Prostate gland (tissue), 2 donors: Measurements from ENCODE around the gene BTF3.

Experiments
- POLR2AphosphoS5 ChIP-seq: sonication (generic); formaldehyde crosslinking; IDR thresholded peaks from one replicate; pipeline ENCODE4 v1.6.1; 2017; ENCODE audit warnings: antibody characterized with exemption
- TF ChIP-seq, protein P1 (sequence below), 4 experiments: fragments of 200-600 bp in 2 of 4; fragments of 450-650 bp in 2 of 4; sonication (generic) in 2 of 4; IDR thresholded peaks; 1 replicate in 3 of 4; 2 replicates in 1 of 4; pipeline ENCODE4 v1.5.1; 2016 to 2019; ENCODE audit warnings: antibody characterized with exemption in 4 of 4, mild to moderate bottlenecking in 2 of 4, moderate library complexity in 2 of 4

DNA sequence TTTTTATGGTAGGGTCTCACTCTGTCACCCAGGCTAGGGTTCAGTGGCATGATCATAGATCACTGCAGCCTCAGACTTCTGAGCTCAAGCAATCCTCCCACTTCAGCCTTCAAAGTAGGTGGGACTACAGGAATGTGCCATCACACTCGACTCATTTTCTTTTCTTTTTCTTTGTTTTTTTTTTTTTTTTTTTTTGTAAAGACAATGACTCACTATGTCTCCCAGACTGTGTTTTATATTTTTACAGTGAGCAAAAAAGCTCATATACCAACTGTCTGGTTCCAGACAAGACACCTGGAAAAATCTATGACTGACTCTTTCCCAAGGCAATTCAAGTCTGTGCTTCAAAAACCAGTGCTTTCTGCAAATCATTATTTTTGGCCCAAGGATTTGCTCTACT lies 38.9 kb upstream of the BTF3 start:
- TF ChIP-seq, protein P1, sequence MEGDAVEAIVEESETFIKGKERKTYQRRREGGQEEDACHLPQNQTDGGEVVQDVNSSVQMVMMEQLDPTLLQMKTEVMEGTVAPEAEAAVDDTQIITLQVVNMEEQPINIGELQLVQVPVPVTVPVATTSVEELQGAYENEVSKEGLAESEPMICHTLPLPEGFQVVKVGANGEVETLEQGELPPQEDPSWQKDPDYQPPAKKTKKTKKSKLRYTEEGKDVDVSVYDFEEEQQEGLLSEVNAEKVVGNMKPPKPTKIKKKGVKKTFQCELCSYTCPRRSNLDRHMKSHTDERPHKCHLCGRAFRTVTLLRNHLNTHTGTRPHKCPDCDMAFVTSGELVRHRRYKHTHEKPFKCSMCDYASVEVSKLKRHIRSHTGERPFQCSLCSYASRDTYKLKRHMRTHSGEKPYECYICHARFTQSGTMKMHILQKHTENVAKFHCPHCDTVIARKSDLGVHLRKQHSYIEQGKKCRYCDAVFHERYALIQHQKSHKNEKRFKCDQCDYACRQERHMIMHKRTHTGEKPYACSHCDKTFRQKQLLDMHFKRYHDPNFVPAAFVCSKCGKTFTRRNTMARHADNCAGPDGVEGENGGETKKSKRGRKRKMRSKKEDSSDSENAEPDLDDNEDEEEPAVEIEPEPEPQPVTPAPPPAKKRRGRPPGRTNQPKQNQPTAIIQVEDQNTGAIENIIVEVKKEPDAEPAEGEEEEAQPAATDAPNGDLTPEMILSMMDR (IDR thresholded peaks at IDR 0.05): no peak
- no peak for TF ChIP-seq POLR2AphosphoS5
